Panc1 (cell line): ENCODE measurements around the gene PTPRR. TPM values are rescaled to one million over a fixed set of nuclear protein-coding genes. Genes with fewer than 3 reads are reported as not detected.

Source experiments
- ATAC-seq: fragments of 200-7000 bp; cut with Tn5 transposase; 2 replicates; pipeline ENCODE4 v1.9.1; 2020; ENCODE audit warnings: mild to moderate bottlenecking, moderate library complexity
- BruUV-seq: library from RNA; stranded (reverse); fragments of 400-500 nt; replicated peaks from 2 replicates; lab custom pipeline; 2021; lab: Mats Ljungman, UMichigan
- CTCF ChIA-PET: fragments of 300-600 bp; sonication (Branson Sonifier 250); formaldehyde crosslinking; loops from one replicate; lab custom pipeline; 2022; ENCODE audit warnings: antibody characterized with exemption; lab: Charles Lee
- POLR2A ChIA-PET: fragments of 300-600 bp; sonication (Branson Sonifier 250); formaldehyde crosslinking; loops from one replicate; lab custom pipeline; 2022; ENCODE audit warnings: antibody characterized with exemption; lab: Charles Lee
- DNase-seq: peaks from one replicate; pipeline ENCODE4 v3.0.0-alpha.2; 2010; ENCODE audit warnings: low read depth, low spot score
- H3K27ac ChIP-seq: 2 replicates; pipeline ENCODE4 v1.5.1; 2011; ENCODE audit warnings: mild to moderate bottlenecking, low read length, inconsistent platforms
- H3K27me3 ChIP-seq: fragments of 200-500 bp; sonication (Bioruptor generic); 2 replicates; pipeline ENCODE4 v1.6.0; 2014; ENCODE audit warnings: low read length, inconsistent platforms; ENCODE audit not compliant: control insufficient read depth, insufficient read depth
- H3K36me3 ChIP-seq: fragments of 200-500 bp; sonication (Bioruptor generic); 2 replicates; pipeline ENCODE4 v1.5.1; 2014; ENCODE audit warnings: inconsistent platforms, mild to moderate bottlenecking, low read length, moderate library complexity; ENCODE audit not compliant: control insufficient read depth, insufficient read depth
- H3K4me1 ChIP-seq: 2 replicates; pipeline ENCODE4 v1.5.1; 2011; ENCODE audit warnings: inconsistent platforms, mild to moderate bottlenecking, low read length, moderate library complexity; ENCODE audit not compliant: control insufficient read depth, insufficient read depth
- H3K4me3 ChIP-seq, 2 experiments: 2 replicates each; pipeline ENCODE4 v1.5.1; 2011 to 2012; ENCODE audit warnings: low read depth in 2 of 2, low read length in 2 of 2, mild to moderate bottlenecking in 2 of 2, inconsistent platforms in 1 of 2, moderate library complexity in 1 of 2
- H3K9me3 ChIP-seq: fragments of 200-500 bp; sonication (Bioruptor generic); 2 replicates; pipeline ENCODE4 v1.5.1; 2014; ENCODE audit warnings: low read depth, mild to moderate bottlenecking, inconsistent platforms, low read length, moderate library complexity; ENCODE audit not compliant: control insufficient read depth, insufficient read depth
- CTCF ChIP-seq: fragments of 450-650 bp; IDR thresholded peaks from 2 replicates; pipeline ENCODE4 v1.5.1; 2017; ENCODE audit warnings: mild to moderate bottlenecking
- POLR2AphosphoS5 ChIP-seq: IDR thresholded peaks from 2 replicates; pipeline ENCODE4 v1.6.1; 2012; ENCODE audit warnings: mild to moderate bottlenecking, low read depth, low read length, moderate library complexity
- REST ChIP-seq, 2 experiments: IDR thresholded peaks; 2 replicates each; pipeline ENCODE4 v1.6.1; 2011 to 2012; ENCODE audit warnings: low read depth in 2 of 2, control low read depth in 1 of 2, low read length in 1 of 2, mild to moderate bottlenecking in 1 of 2, moderate library complexity in 1 of 2; ENCODE audit not compliant: insufficient read depth in 1 of 2
- SIN3A ChIP-seq: IDR thresholded peaks from 2 replicates; pipeline ENCODE4 v1.6.1; 2012; ENCODE audit warnings: low read depth, mild to moderate bottlenecking, low read length, moderate library complexity, borderline replicate concordance; ENCODE audit not compliant: insufficient read depth
- TCF7L2 ChIP-seq: IDR thresholded peaks from 2 replicates; pipeline ENCODE4 v1.6.1; 2011; ENCODE audit warnings: mild to moderate bottlenecking, low read depth, low read length, inconsistent platforms
- in situ Hi-C: cut with HindIII; loops from 2 replicates; pipeline ENCODE4 v1.10.0; 2016; ENCODE audit warnings: low sequenced_read_pairs, low pct_unique_long_range_greater_than_20kb
- intact Hi-C: fragments of 100-400 bp; cut with micrococcal nuclease; formaldehyde crosslinking; loops from one replicate; pipeline ENCODE4 v1.10.0; 2022; ENCODE audit not compliant: unreplicated experiment
- total RNA-seq: library from RNA; stranded (reverse); gene quantifications from one replicate; pipeline ENCODE4 v1.2.1, GENCODE V29; 2021; ENCODE audit not compliant: unreplicated experiment

PTPRR gene
- total RNA-seq, 1 experiment from 2014 or later: not detected

- Histone ChIP-seq H3K4me1 (no peaks in the 10 kb centered on the region), H3K9me3 (no peaks in the 10 kb centered on the region), H3K36me3 (no peaks in the 10 kb centered on the region), H3K27ac (no peak overlapping the region), H3K27me3 (no peaks in the 10 kb centered on the region; the same call in 1 of the 2 replicates), H3K4me3 (no peak overlapping the region)
- ATAC-seq (no peak), DNase-seq (no peak)
- POLR2A ChIA-PET: no interaction called here
- in situ Hi-C loops: no loop called here
- TF ChIP-seq POLR2AphosphoS5: no peak
- no peak for TF ChIP-seq REST (IDR thresholded peaks at IDR 0.05; ENCODE audit: insufficient read depth in 1 of 2, low read depth in 2 of 2, low read length in 1 of 2)
- TF ChIP-seq SIN3A: no peak
- no peak for TF ChIP-seq CTCF
- no peak for TF ChIP-seq TCF7L2
- intact Hi-C loops: no loop called here
- CTCF ChIA-PET: no interaction called here
- BruUV-seq: no TSS peak
These were observed 294.4 kb downstream of the PTPRR start for GRCh38 chr12:70626180-70626579.

- ATAC-seq (no peak), DNase-seq (no peak)
- Histone ChIP-seq H3K4me1 (no peaks in the 10 kb centered on the region), H3K27me3 (peaks cover 3% of the 10 kb centered on the region; the same call in 1 of the 2 replicates), H3K9me3 (no peaks in the 10 kb centered on the region), H3K27ac (no peak overlapping the region), H3K4me3 (no peak overlapping the region), H3K36me3 (no peaks in the 10 kb centered on the region)
- TF ChIP-seq CTCF (no peak), REST (IDR thresholded peaks at IDR 0.05; ENCODE audit: insufficient read depth in 1 of 2, low read depth in 2 of 2, low read length in 1 of 2) (no peak), SIN3A (no peak), TCF7L2 (no peak), POLR2AphosphoS5 (no peak)
- BruUV-seq: no TSS peak
- POLR2A ChIA-PET: interaction anchor here (0.6 kb wide), 1 partner anchor 515 kb away, joined by 9 read pairs; no protein-coding TSS in a partner anchor
- intact Hi-C loops (no loop called here), in situ Hi-C loops (no loop called here)
- CTCF ChIA-PET: no interaction called here
These were observed 300.9 kb downstream of the PTPRR start for GRCh38 chr12:70619471-70620152.
